ENCODE data around the gene PI16.

PI16 gene

GRCh38 chr6:36954262-36954931 lies at the start of gene PI16:
Gene PI16 (plus strand): TSS chr6:36954738. CDS start chr6:36954761, 23 bp downstream.
- peak in 4 of 58 donors; percentile 8 to 23 (median 16) for DNase-seq

GRCh38 chr6:36904851-36905393 lies 49.6 kb upstream of the PI16 start:
- no peak for DNase-seq

GRCh38 chr6:36906539-36907325 lies 47.8 kb upstream of the PI16 start:
- peak in 17 of 58 donors; percentile 10 to 55 (median 28) for DNase-seq

DNA sequence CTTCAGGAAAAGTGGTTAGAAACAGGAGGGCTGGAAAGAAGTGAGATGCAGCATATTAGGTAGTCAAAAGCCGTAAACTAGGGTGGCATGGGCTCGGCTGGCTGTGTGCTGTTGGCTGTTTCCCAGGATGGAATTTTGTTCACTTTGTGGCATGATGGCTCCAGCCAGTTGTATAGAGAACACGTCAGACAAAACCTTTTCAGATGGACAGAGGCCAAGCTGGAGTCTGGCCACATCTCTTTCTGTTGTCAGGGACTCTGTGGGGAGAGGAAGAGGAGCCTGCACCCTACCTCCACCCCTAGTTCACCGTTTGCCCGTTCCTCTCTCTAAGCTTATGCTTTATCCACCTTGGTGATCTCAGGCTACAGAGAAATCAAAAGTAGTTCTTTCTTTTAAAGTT lies 46.8 kb upstream of the PI16 start:
- peak in 20 of 58 donors; percentile 3 to 73 (median 24) for DNase-seq

GRCh38 chr6:36908747-36909146 lies 45.8 kb upstream of the PI16 start:
- no peak for DNase-seq

DNA sequence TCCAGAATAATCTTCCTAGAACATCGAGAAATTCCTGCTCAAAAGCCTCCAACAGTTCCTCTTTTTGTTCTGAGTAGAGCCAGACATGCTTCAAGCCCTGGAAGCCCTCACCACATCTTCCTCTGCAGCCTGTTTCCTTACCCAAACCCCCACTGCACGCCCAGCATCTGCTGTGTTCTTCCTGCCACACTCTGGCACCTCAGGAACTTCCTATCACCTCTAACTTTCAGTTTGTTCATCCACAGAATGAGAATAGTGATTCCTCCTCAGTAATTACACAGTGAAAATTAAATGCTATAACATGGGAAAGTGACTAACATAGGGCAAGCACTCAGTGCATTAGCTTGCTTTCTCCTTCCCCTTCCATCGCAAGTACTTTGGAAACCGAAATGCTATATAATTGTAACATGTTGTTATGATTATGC lies 42.5 kb upstream of the PI16 start:
- peak in 8 of 58 donors; percentile 1 to 25 (median 12) for DNase-seq

GRCh38 chr6:36912586-36912985 lies 42.0 kb upstream of the PI16 start:
- DNase-seq, result peak in 3 of 58 donors; percentile 4 to 21 (median 6)

DNA sequence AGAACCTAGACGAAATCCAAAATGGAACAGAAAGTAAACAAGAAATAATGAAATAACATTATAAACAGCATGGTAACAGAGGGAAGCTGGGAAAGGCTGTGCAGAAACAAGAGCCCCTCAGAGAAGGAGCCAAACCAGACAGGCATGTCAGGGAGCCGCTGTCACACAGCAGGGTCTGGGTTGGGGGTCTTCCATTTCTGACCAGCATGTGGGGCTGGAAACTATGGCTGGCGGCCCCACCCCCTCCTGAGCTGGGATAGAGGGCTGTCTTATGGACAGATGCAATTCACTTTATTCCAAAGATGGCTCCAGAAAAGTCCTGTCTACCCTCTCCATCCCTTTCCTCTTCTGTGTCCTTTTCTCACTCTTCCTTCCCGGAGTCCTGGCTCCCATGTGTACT lies 41.5 kb upstream of the PI16 start:
- DNase-seq, result no peak

DNA sequence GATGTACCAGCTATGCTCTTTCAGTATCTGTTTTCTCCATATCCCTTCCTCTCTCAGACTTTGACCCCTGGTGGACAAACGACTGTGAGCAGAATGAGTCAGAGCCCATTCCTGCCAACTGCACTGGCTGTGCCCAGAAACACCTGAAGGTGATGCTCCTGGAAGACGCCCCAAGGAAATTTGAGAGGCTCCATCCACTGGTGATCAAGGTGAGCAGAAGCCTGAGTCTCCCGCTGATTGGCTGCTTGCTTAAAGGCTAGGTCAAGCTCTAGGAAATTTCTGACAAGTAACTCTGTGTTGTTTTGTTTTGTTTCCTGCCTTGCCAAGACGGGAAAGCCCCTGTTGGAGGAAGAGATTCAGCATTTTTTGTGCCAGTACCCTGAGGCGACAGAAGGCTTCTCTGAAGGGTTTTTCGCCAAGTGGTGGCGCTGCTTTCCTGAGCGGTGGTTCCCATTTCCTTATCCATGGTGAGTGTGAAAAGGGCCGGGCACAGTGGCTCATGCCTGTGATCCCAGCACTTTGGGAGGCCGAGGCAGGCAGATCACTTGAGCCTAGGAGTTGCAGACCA lies 40.2 kb upstream of the PI16 start:
- peak in 3 of 58 donors; percentile 13 to 15 (median 15) for DNase-seq

- DNase-seq, result no peak
These were observed 38.9 kb upstream of the PI16 start for GRCh38 chr6:36915599-36915998.

- DNase-seq, result no peak
These were observed 38.4 kb upstream of the PI16 start for GRCh38 chr6:36916126-36916525.

GRCh38 chr6:36917541-36918193 lies 36.9 kb upstream of the PI16 start:
- DNase-seq, result no peak

DNA sequence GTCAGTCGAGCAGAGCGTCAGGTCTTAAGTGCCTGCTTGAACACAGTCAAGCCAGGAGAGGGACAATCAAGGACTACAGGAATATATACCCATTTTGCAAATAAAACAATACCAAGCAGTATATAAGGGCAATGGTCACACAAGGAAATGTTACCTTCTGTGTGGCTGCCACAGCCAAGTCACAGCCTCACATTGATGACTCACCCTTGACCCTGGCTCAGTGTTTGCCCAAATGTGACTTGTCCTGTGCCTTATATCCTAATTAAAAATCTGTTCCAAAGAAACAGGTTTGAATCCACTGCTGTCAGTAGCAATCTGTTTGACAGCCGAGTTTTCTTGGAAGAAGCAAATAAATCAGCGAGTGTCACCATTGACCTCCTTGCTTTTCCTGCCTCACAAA lies 34.5 kb upstream of the PI16 start:
- no peak for DNase-seq

DNA sequence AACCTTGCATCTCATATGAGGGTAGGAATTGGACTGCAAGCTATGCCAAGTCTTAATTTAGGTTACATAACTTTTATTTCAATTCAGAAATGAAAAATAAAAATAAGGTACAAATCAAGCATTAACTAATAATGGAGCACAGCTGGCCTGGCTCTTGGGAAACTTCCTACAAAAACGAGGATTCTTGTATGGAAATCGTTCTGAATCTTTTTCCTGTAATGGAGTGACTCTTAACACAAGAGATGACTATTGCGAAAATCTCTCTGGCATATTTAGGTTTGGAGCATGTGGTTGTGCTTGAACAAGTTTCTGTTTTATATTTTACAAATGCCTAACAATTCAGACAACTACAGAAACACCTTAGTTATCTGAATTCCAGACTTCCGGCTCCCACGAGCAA lies 34.0 kb upstream of the PI16 start:
- DNase-seq, result no peak

DNA sequence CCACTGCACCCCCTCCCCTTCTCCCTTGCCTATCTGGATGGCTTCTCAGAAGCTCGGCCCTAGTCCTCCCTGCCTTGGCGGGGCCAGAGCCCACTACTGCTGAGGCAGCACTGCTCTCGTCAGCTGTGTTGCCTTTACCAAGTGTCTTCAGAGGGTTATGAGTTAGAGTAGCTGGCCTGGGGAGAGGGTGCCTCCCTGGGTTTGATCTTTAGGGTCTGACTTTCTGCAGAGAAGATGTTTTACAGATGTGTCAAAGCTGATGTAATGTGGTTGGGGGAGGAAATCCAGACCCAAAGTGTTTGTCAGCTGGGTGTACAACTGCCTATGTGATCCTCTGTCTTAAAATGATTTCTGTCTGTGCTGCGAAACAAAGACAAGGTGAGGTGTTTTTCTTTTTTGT lies 30.4 kb upstream of the PI16 start:
- no peak for DNase-seq

DNA sequence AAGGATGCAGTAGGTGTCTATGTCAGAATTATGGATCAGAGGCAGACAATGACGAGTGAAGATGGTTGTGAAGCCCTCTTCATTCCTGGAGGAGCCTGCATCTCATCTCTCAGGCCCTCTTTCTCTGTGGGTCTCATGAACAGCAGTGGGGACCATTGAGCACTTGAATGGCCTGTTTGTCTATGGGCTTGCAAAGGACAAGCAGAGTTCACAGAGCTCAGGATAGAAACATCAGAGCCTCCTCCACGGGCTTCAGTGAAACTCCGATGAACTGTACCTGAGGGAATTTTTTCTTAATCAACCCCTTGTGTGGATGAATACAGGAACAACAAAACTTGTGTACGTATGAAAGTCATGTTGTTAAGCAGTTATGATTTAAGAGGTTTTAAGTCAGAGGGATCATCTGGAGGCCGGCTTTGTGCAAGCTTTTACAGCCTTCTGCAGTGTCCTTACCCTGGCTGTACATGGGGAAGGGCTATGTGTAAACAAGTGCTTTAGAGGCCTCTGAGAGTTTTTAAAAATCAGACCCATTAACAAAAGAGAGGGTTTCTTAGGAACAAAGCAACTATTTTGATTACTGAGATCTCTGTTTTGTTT lies 29.7 kb upstream of the PI16 start:
- peak in 1 of 58 donors; percentile 19 for DNase-seq

- no peak for DNase-seq
These were observed 28.7 kb upstream of the PI16 start for GRCh38 chr6:36925809-36926208.

DNA sequence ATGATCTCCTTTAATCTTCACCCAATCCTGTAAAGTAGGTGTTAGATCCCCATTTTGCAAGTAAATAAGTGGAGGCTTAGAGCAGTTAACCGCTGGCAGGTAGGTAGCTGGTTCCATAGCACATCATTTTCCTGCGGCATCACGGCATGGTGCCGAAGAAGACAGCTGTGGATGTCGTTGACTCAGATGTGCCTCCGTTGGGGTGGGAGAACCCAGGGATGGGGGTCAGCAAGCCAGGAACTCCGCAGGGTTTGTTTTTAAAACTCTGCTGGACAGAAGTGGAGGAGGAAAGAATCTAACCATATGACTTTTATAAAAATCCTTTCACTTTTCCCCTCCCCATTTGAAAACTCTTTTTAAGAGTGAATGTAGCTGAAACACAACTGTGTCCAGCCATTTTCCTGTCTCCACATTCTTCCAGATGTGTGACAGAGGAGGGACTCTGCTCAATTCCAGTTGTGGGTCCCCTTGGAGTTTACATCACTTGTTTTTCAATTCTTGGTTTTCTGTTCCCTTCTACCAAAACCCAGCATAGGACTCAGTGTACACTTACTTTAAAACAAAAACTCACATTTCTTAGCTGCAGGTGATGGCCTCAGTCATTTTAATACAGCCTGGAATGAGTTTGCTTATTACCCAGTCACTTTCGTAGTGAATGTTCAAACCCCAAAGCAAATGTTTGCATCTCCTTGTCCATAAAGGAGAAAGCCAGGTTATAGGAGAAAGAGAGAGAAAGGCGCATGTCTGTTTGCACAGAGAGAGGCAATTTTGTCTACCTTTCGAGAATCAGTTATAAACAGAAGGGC lies 27.6 kb upstream of the PI16 start:
- no peak for DNase-seq

GRCh38 chr6:36927691-36928546 lies 26.6 kb upstream of the PI16 start:
- DNase-seq, result peak in 5 of 58 donors; percentile 10 to 28 (median 20)
